Fibroblast of lung (primary cell): ENCODE data around the gene CSNK1A1. TPM values are rescaled to one million over a fixed set of nuclear protein-coding genes. Genes with fewer than 3 reads are reported as not detected.
A peak's percentile ranks its signal among the peaks of the same experiment; 100 is the strongest.
"Not testable (repeated sequence)": the region's sequence is repeated elsewhere in the genome, so short reads cannot be mapped to it uniquely, and the experiment has no call there.

Experiments used
- DNase-seq, 2 donors: peaks; one replicate each; pipeline versions ENCODE4 v3.0.0 to v3.0.0-alpha.2; 2010; ENCODE audit warnings: low read depth in 2 of 2
- H2AFZ ChIP-seq: 2 replicates; pipeline ENCODE4 v1.5.1; 2012; ENCODE audit warnings: low read length, control low read depth, inconsistent platforms
- H3K27ac ChIP-seq: 2 replicates; pipeline ENCODE4 v1.5.1; 2011; ENCODE audit warnings: low read length, control low read depth; ENCODE audit not compliant: insufficient read depth
- H3K27me3 ChIP-seq: 2 replicates; pipeline ENCODE4 v1.5.1; 2011; ENCODE audit warnings: mild to moderate bottlenecking, low read length; ENCODE audit not compliant: control insufficient read depth, insufficient read depth
- H3K36me3 ChIP-seq: 2 replicates; pipeline ENCODE4 v1.5.1; 2011; ENCODE audit warnings: low read length; ENCODE audit not compliant: control insufficient read depth, insufficient read depth
- H3K4me1 ChIP-seq: 2 replicates; pipeline ENCODE4 v1.5.1; 2011; ENCODE audit warnings: low read length; ENCODE audit not compliant: control insufficient read depth, insufficient read depth; ENCODE audit errors: extremely low read depth
- H3K4me2 ChIP-seq: 2 replicates; pipeline ENCODE4 v1.5.1; 2011; ENCODE audit warnings: low read length, control low read depth; ENCODE audit not compliant: insufficient read depth; ENCODE audit errors: extremely low read depth
- H3K4me3 ChIP-seq, 4 experiments: fragments of 200-600 bp in 1 of 4; sonication (generic) in 1 of 4; replicated peaks in 1 of 4; 2 replicates each; pipeline ENCODE4 v1.5.1; 2011 to 2016; ENCODE audit warnings: low read length in 4 of 4, low read depth in 3 of 4, mild to moderate bottlenecking in 3 of 4, control low read depth in 2 of 4, inconsistent platforms in 1 of 4, mixed read lengths in 1 of 4; ENCODE audit not compliant: insufficient read depth in 1 of 4; ENCODE audit errors: control extremely low read depth in 1 of 4
- H3K79me2 ChIP-seq: 2 replicates; pipeline ENCODE4 v1.5.1; 2012; ENCODE audit warnings: mild to moderate bottlenecking, low read length, inconsistent platforms; ENCODE audit not compliant: control insufficient read depth, insufficient read depth
- H3K9ac ChIP-seq: 2 replicates; pipeline ENCODE4 v1.5.1; 2011; ENCODE audit warnings: mild to moderate bottlenecking, low read length, control low read depth; ENCODE audit not compliant: insufficient read depth
- H3K9me3 ChIP-seq: 2 replicates; pipeline ENCODE4 v1.5.1; 2012; ENCODE audit warnings: low read depth, low read length; ENCODE audit not compliant: control insufficient read depth, insufficient read depth
- H4K20me1 ChIP-seq: 2 replicates; pipeline ENCODE4 v1.5.1; 2011; ENCODE audit warnings: low read length; ENCODE audit not compliant: control insufficient read depth, insufficient read depth; ENCODE audit errors: extremely low read depth
- CTCF ChIP-seq, 2 donors: IDR thresholded peaks in 1 of 2; conservative IDR thresholded peaks in 1 of 2; 1 replicate in 1 of 2; 2 replicates in 1 of 2; pipeline ENCODE4 v1.5.1; 2011 to 2012; ENCODE audit warnings: low read length in 2 of 2, control low read depth in 1 of 2, inconsistent platforms in 1 of 2, low read depth in 1 of 2, mild to moderate bottlenecking in 1 of 2
- EZH2 ChIP-seq: IDR thresholded peaks from 2 replicates; pipeline ENCODE4 v1.5.1; 2012; ENCODE audit warnings: low read length, control low read depth, mild to moderate bottlenecking; ENCODE audit errors: missing control alignments
- polyA plus RNA-seq, 2 donors: library from polyadenylated mRNA; depleted of rRNA in 1 of 2; stranded (reverse) in 1 of 2; unstranded in 1 of 2; fragments of >200 nt; gene quantifications; 2 replicates each; pipeline ENCODE4 v1.2.1, GENCODE V29; 2011 to 2012; ENCODE audit warnings: missing spikeins in 1 of 2
- total RNA-seq: library from RNA; depleted of rRNA; stranded (reverse); fragments of >200 nt; gene quantifications from 2 replicates; pipeline ENCODE4 v1.2.1, GENCODE V29; 2014

Gene CSNK1A1
- total and polyA plus RNA-seq, 2 donors (not counting 1 experiment from before 2014, with no cell fraction given) = 275 to 674 TPM

GRCh38 chr5:149448431-149448830 is 102.8 kb downstream of the CSNK1A1 start:
- no peak for TF ChIP-seq CTCF (conservative IDR thresholded peaks at IDR 0.05 in 1 of 2, IDR thresholded peaks at IDR 0.05 in 1 of 2; ENCODE audit: low read depth in 1 of 2, low read length in 2 of 2)
- TF ChIP-seq EZH2 = no peak
- H3K79me2 ChIP-seq = no peaks in the 10 kb centered on the region
- H3K36me3 ChIP-seq = no peaks in the 10 kb centered on the region
- no peak overlapping the region for H3K4me2 ChIP-seq
- H3K9me3 ChIP-seq = no peaks in the 10 kb centered on the region
- H3K9ac ChIP-seq = no peak overlapping the region
- H3K27ac ChIP-seq = peak overlapping the region; percentile 26
- no peaks in the 10 kb centered on the region for H4K20me1 ChIP-seq
- H3K27me3 ChIP-seq = no peaks in the 10 kb centered on the region
- no peak for DNase-seq
- H3K4me1 ChIP-seq = peaks cover 46% of the 10 kb centered on the region
- no peak overlapping the region for H2AFZ ChIP-seq
- no peak overlapping the region for H3K4me3 ChIP-seq

- no peak overlapping the region for H3K27ac ChIP-seq
- H3K9ac ChIP-seq = no peak overlapping the region
- DNase-seq = peak in 1 of 2 donors; percentile 36
- H3K27me3 ChIP-seq = no peaks in the 10 kb centered on the region
- H3K4me1 ChIP-seq = peaks cover 45% of the 10 kb centered on the region
- TF ChIP-seq EZH2 (no peak), CTCF (conservative IDR thresholded peaks at IDR 0.05 in 1 of 2, IDR thresholded peaks at IDR 0.05 in 1 of 2; ENCODE audit: low read depth in 1 of 2, low read length in 2 of 2) (no peak)
- no peaks in the 10 kb centered on the region for H3K79me2 ChIP-seq
- H3K4me3 ChIP-seq = no peak overlapping the region
- H3K36me3 ChIP-seq = no peaks in the 10 kb centered on the region
- H4K20me1 ChIP-seq = no peaks in the 10 kb centered on the region
- no peak overlapping the region for H2AFZ ChIP-seq
- H3K9me3 ChIP-seq = no peaks in the 10 kb centered on the region
- H3K4me2 ChIP-seq = no peak overlapping the region
These were observed 103.6 kb downstream of the CSNK1A1 start for GRCh38 chr5:149447373-149448367.

DNA sequence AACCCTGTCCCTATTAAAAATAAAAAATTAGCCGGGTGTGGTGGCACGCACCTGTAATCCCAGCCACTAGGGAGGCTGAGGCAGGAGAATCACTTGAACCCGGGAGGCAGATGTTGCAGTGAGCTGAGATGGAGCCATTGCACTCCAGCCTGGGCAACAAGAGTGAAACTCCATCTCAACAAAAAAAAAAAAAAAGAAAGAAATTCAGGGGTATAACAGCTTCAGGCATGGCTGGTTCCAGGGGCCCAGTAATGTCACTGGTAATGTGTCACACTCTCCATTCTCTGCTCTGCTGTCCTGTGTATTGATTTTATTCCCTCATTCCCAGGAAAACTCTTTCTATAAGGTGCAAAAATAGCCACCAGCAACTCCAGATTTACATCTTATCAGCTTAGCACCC is 104.4 kb downstream of the CSNK1A1 start:
- H3K79me2 ChIP-seq, H2AFZ ChIP-seq, H3K27me3 ChIP-seq, H4K20me1 ChIP-seq, H3K36me3 ChIP-seq, H3K9me3 ChIP-seq, H3K4me2 ChIP-seq, DNase-seq, H3K4me3 ChIP-seq, H3K9ac ChIP-seq: not testable (repeated sequence)
- peaks cover 37% of the 10 kb centered on the region for H3K4me1 ChIP-seq
- H3K27ac ChIP-seq = peak overlapping the region; percentile 90
